ENCODE results near the gene KLHL12.

Gene KLHL12

GRCh38 chr1:202964791-202965410 lies 37.9 kb upstream of the KLHL12 start:
- no peak overlapping the region for H3K4me3 ChIP-seq (ENCODE audit: insufficient read depth, low read depth, low read length, poor library complexity, severe bottlenecking)
- H3K27me3 ChIP-seq (replicated peaks; ENCODE audit: control insufficient read depth, insufficient read depth, low read length, poor library complexity, severe bottlenecking): no peaks in the 10 kb centered on the region
- no peaks in the 10 kb centered on the region for H3K9me3 ChIP-seq (ENCODE audit: control insufficient read depth, low read length)
- no peak overlapping the region for H3K27ac ChIP-seq (ENCODE audit: insufficient read depth, low read length, poor library complexity, severe bottlenecking)
- H3K4me1 ChIP-seq (ENCODE audit: control insufficient read depth, insufficient read depth, low read length, poor library complexity, severe bottlenecking): peaks cover 11% of the 10 kb centered on the region
- H3K36me3 ChIP-seq (ENCODE audit: control insufficient read depth, insufficient read depth, low read length): peaks cover 14% of the 10 kb centered on the region
- DNase-seq: no peak

GRCh38 chr1:202961220-202961880 lies 34.3 kb upstream of the KLHL12 start:
- Histone ChIP-seq H3K4me3 (ENCODE audit: insufficient read depth, low read depth, low read length, poor library complexity, severe bottlenecking) (no peak overlapping the region), H3K27me3 (replicated peaks; ENCODE audit: control insufficient read depth, insufficient read depth, low read length, poor library complexity, severe bottlenecking) (no peaks in the 10 kb centered on the region), H3K9me3 (ENCODE audit: control insufficient read depth, low read length) (no peaks in the 10 kb centered on the region), H3K4me1 (ENCODE audit: control insufficient read depth, insufficient read depth, low read length, poor library complexity, severe bottlenecking) (peaks cover 5% of the 10 kb centered on the region), H3K36me3 (ENCODE audit: control insufficient read depth, insufficient read depth, low read length) (peaks cover 14% of the 10 kb centered on the region), H3K27ac (ENCODE audit: insufficient read depth, low read length, poor library complexity, severe bottlenecking) (no peak overlapping the region)
- DNase-seq: no peak

DNA sequence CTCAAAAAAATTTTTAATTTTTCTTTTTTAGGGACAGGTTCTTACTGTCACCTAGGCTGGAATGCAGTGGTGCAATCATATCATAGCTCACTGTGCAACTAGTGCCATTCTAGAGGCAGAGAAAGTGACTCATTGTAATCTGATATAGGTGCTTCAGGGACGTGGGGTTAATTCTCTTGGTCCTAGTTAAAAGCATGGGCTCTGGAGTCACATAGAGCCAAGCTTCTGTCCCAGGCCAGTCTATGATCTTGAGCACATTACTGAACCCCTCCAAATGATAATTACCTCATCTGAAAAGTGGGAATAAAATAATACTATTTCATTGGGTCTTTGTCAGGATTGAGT lies 32.2 kb upstream of the KLHL12 start:
- peaks cover 14% of the 10 kb centered on the region for H3K36me3 ChIP-seq (ENCODE audit: control insufficient read depth, insufficient read depth, low read length)
- no peak for DNase-seq
- peak overlapping the region; percentile 91 for H3K27ac ChIP-seq (ENCODE audit: insufficient read depth, low read length, poor library complexity, severe bottlenecking)
- peaks cover 5% of the 10 kb centered on the region for H3K4me1 ChIP-seq (ENCODE audit: control insufficient read depth, insufficient read depth, low read length, poor library complexity, severe bottlenecking)
- H3K27me3 ChIP-seq (replicated peaks; ENCODE audit: control insufficient read depth, insufficient read depth, low read length, poor library complexity, severe bottlenecking): no peaks in the 10 kb centered on the region
- H3K4me3 ChIP-seq (ENCODE audit: insufficient read depth, low read depth, low read length, poor library complexity, severe bottlenecking): no peak overlapping the region
- H3K9me3 ChIP-seq (ENCODE audit: control insufficient read depth, low read length): no peaks in the 10 kb centered on the region

- Histone ChIP-seq H3K36me3 (ENCODE audit: control insufficient read depth, insufficient read depth, low read length) (peaks cover 14% of the 10 kb centered on the region), H3K4me3 (ENCODE audit: insufficient read depth, low read depth, low read length, poor library complexity, severe bottlenecking) (peak overlapping the region; percentile 48), H3K9me3 (ENCODE audit: control insufficient read depth, low read length) (no peaks in the 10 kb centered on the region), H3K27ac (ENCODE audit: insufficient read depth, low read length, poor library complexity, severe bottlenecking) (peak overlapping the region; percentile 91), H3K4me1 (ENCODE audit: control insufficient read depth, insufficient read depth, low read length, poor library complexity, severe bottlenecking) (peaks cover 5% of the 10 kb centered on the region), H3K27me3 (replicated peaks; ENCODE audit: control insufficient read depth, insufficient read depth, low read length, poor library complexity, severe bottlenecking) (no peaks in the 10 kb centered on the region)
- peak in 1 of 3 donors; percentile 14 for DNase-seq
These were observed 31.7 kb upstream of the KLHL12 start for GRCh38 chr1:202958544-202959275.

DNA sequence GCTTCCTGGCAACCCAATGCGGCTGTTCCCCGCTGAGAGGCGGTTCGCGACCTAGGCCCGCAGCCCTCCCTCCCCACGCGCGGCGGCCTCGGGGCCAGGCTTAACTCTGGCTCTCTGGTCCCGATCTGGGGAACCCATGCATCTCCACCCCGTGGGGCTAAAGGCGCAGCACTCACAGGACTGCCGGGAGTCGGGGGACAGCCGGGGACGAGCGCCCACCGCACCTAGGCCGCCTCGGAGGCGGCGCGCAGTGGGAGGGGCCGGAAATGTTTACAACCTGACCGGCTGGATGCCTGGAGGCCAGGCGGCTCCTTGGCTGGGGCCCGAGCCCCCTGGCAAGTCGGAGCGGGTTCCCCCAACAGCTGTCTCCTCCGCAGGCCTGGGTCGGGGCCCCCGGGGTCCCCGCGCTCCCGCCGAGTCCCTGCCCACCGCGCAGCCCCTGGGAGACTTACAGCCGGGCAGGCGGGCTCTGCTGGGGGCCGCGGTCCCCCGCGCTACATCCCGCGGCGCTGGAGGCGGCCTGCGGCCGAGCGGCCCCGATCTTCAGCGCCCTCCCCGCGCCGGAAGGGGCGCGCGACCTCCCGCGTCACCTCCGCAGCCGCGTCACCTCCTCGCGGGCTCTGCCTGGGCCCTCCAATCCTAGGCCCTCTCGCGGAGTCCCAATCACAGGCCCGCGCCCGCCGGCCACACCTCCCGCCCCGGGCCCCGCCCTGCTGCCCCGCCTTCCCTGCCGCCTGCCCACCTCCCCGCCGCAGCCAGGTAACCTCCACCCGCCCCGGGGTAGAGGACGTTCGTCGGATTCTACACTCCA lies 30.9 kb upstream of the KLHL12 start, which contains the start of gene ADIPOR1:
Gene ADIPOR1, minus strand, starts transcription at position 580 of the 811 bp plus-strand sequence. CDS start 7,242 bp downstream, outside the sequence.
- H3K27me3 ChIP-seq (replicated peaks; ENCODE audit: control insufficient read depth, insufficient read depth, low read length, poor library complexity, severe bottlenecking): no peaks in the 10 kb centered on the region
- H3K4me1 ChIP-seq (ENCODE audit: control insufficient read depth, insufficient read depth, low read length, poor library complexity, severe bottlenecking): peaks cover 5% of the 10 kb centered on the region
- H3K27ac ChIP-seq (ENCODE audit: insufficient read depth, low read length, poor library complexity, severe bottlenecking): peak within 1 kb of the TSS; percentile 91
- peaks cover 14% of the 10 kb centered on the region for H3K36me3 ChIP-seq (ENCODE audit: control insufficient read depth, insufficient read depth, low read length)
- no peaks in the 10 kb centered on the region for H3K9me3 ChIP-seq (ENCODE audit: control insufficient read depth, low read length)
- H3K4me3 ChIP-seq (ENCODE audit: insufficient read depth, low read depth, low read length, poor library complexity, severe bottlenecking): peak within 1 kb of the TSS; percentile 86
- DNase-seq: peak; percentile 90 to 93 (median 91)

DNA sequence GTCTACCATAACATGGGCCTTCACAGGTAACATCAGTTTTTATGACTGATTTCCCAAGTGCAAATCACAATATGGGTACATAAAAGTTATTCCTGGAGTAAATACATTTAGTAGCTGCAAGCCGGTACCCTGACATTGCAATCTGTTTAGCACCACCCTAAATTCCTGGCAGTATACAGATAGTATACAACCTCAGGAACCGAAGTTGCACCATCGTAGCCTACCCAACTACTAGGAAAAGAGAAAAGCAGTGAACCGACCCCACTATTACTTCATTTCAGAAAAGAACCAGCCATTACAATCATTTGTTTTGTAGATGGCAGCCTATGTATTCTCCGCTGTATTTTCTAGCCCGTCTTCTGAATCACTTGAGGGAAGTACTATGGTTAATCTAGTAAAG lies 29.9 kb upstream of the KLHL12 start:
- H3K9me3 ChIP-seq (ENCODE audit: control insufficient read depth, low read length): no peaks in the 10 kb centered on the region
- H3K36me3 ChIP-seq (ENCODE audit: control insufficient read depth, insufficient read depth, low read length): peaks cover 6% of the 10 kb centered on the region
- no peaks in the 10 kb centered on the region for H3K27me3 ChIP-seq (replicated peaks; ENCODE audit: control insufficient read depth, insufficient read depth, low read length, poor library complexity, severe bottlenecking)
- peaks cover 5% of the 10 kb centered on the region for H3K4me1 ChIP-seq (ENCODE audit: control insufficient read depth, insufficient read depth, low read length, poor library complexity, severe bottlenecking)
- peak overlapping the region; percentile 86 for H3K4me3 ChIP-seq (ENCODE audit: insufficient read depth, low read depth, low read length, poor library complexity, severe bottlenecking)
- no peak for DNase-seq
- H3K27ac ChIP-seq (ENCODE audit: insufficient read depth, low read length, poor library complexity, severe bottlenecking): peak overlapping the region; percentile 91

DNA sequence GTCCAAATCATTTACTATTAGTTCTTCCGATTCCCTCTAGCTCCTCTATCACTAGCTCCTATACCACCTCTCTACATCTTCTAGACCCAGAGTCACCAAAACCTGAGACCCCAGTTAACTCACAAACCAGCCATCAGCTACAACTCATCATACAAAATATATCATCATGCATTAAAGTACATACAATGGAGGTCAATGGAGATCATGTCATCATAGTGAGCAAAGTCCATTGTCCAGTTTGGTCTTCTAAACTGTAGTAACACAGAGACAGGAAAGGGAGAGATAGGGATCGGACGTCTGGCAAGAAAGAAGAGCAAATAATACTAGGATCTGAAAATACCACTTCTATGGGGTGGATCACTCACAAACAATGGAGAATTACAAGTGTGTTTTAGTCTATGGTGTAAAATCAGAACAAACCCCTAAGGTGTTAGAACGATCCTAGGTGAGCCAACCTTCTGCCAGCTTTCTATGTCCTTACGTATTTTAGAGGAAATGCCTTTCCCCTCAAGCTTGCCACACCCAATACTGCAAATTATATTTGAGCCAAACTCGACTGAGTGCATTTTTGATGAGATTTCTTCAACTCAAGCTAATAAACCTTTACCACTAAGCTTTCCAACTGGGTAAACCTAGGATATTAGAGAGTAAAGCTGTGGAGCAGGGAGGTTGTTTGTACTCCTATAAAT lies 27.2 kb upstream of the KLHL12 start:
- H3K27me3 ChIP-seq (replicated peaks; ENCODE audit: control insufficient read depth, insufficient read depth, low read length, poor library complexity, severe bottlenecking): no peaks in the 10 kb centered on the region
- H3K4me1 ChIP-seq (ENCODE audit: control insufficient read depth, insufficient read depth, low read length, poor library complexity, severe bottlenecking): peaks cover 5% of the 10 kb centered on the region
- no peaks in the 10 kb centered on the region for H3K9me3 ChIP-seq (ENCODE audit: control insufficient read depth, low read length)
- no peak overlapping the region for H3K4me3 ChIP-seq (ENCODE audit: insufficient read depth, low read depth, low read length, poor library complexity, severe bottlenecking)
- H3K27ac ChIP-seq (ENCODE audit: insufficient read depth, low read length, poor library complexity, severe bottlenecking): no peak overlapping the region
- no peak for DNase-seq
- peaks cover 14% of the 10 kb centered on the region for H3K36me3 ChIP-seq (ENCODE audit: control insufficient read depth, insufficient read depth, low read length)

DNA sequence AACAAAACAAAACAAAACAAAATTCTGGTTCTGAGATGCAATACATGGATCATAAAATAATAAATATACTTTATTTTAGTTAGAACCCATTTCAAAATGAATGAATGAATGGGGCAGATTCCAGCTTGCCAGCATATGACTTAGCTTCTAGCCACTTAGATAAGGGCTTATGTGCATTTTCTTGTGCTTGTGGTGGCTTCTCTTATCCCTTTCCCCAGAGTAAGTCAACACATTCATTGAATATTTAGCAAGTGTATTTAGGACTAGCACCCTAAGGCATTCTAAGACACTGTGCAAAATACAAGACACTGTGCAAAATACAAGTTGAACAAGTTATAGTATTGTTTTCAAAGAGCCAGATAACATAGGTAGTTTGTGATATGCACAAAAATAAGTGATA lies 26.4 kb upstream of the KLHL12 start:
- Histone ChIP-seq H3K27ac (ENCODE audit: insufficient read depth, low read length, poor library complexity, severe bottlenecking) (no peak overlapping the region), H3K9me3 (ENCODE audit: control insufficient read depth, low read length) (no peaks in the 10 kb centered on the region), H3K36me3 (ENCODE audit: control insufficient read depth, insufficient read depth, low read length) (peaks cover 18% of the 10 kb centered on the region), H3K27me3 (replicated peaks; ENCODE audit: control insufficient read depth, insufficient read depth, low read length, poor library complexity, severe bottlenecking) (no peaks in the 10 kb centered on the region), H3K4me3 (ENCODE audit: insufficient read depth, low read depth, low read length, poor library complexity, severe bottlenecking) (no peak overlapping the region), H3K4me1 (ENCODE audit: control insufficient read depth, insufficient read depth, low read length, poor library complexity, severe bottlenecking) (no peaks in the 10 kb centered on the region)
- no peak for DNase-seq

GRCh38 chr1:202952818-202953217 lies 25.8 kb upstream of the KLHL12 start:
- no peak for DNase-seq
- H3K36me3 ChIP-seq (ENCODE audit: control insufficient read depth, insufficient read depth, low read length): peaks cover 24% of the 10 kb centered on the region
- no peaks in the 10 kb centered on the region for H3K4me1 ChIP-seq (ENCODE audit: control insufficient read depth, insufficient read depth, low read length, poor library complexity, severe bottlenecking)
- H3K27me3 ChIP-seq (replicated peaks; ENCODE audit: control insufficient read depth, insufficient read depth, low read length, poor library complexity, severe bottlenecking): no peaks in the 10 kb centered on the region
- H3K9me3 ChIP-seq (ENCODE audit: control insufficient read depth, low read length): no peaks in the 10 kb centered on the region
- H3K27ac ChIP-seq (ENCODE audit: insufficient read depth, low read length, poor library complexity, severe bottlenecking): no peak overlapping the region
- no peak overlapping the region for H3K4me3 ChIP-seq (ENCODE audit: insufficient read depth, low read depth, low read length, poor library complexity, severe bottlenecking)
